Measurements from ENCODE around the gene SMARCA4. TPM values are rescaled to one million over a fixed set of nuclear protein-coding genes. Genes with fewer than 3 reads are reported as not detected.

Gene SMARCA4
- total RNA-seq, 1 experiment from 2014 or later = 261 TPM

- no peak overlapping the region for H2BK20ac ChIP-seq (ENCODE audit: low read depth, low read length, poor library complexity, severe bottlenecking)
- TF ChIP-seq, protein P1, sequence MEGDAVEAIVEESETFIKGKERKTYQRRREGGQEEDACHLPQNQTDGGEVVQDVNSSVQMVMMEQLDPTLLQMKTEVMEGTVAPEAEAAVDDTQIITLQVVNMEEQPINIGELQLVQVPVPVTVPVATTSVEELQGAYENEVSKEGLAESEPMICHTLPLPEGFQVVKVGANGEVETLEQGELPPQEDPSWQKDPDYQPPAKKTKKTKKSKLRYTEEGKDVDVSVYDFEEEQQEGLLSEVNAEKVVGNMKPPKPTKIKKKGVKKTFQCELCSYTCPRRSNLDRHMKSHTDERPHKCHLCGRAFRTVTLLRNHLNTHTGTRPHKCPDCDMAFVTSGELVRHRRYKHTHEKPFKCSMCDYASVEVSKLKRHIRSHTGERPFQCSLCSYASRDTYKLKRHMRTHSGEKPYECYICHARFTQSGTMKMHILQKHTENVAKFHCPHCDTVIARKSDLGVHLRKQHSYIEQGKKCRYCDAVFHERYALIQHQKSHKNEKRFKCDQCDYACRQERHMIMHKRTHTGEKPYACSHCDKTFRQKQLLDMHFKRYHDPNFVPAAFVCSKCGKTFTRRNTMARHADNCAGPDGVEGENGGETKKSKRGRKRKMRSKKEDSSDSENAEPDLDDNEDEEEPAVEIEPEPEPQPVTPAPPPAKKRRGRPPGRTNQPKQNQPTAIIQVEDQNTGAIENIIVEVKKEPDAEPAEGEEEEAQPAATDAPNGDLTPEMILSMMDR (conservative IDR thresholded peaks at IDR 0.05) = no peak
- no peak overlapping the region for H3K27ac ChIP-seq (ENCODE audit: insufficient read length, low read depth, low read length)
- no peak overlapping the region for H2BK120ac ChIP-seq (ENCODE audit: low read depth, low read length, poor library complexity, severe bottlenecking)
- H2BK12ac ChIP-seq (ENCODE audit: insufficient read length, low read depth, low read length) = no peak overlapping the region
- WGBS (ENCODE audit: extremely low coverage, insufficient read length, low lambda C conversion rate) = no CpG with 5 or more reads among the region's 43 CpGs
- H3K18ac ChIP-seq (ENCODE audit: insufficient read length, low read depth, low read length) = no peak overlapping the region
- no peak overlapping the region for H3K56ac ChIP-seq (ENCODE audit: insufficient read length, low read depth, low read length)
- no peak overlapping the region for H3T11ph ChIP-seq (ENCODE audit: low read length)
- H3K4ac ChIP-seq (ENCODE audit: low read depth, low read length) = no peak overlapping the region
- H4K5ac ChIP-seq (ENCODE audit: insufficient read length, low read depth, low read length) = no peak overlapping the region
- no peak overlapping the region for H3K14ac ChIP-seq (ENCODE audit: insufficient read depth, low read length)
- H3K79me1 ChIP-seq (ENCODE audit: insufficient read depth, low read depth, low read length, poor library complexity, severe bottlenecking) = no peaks in the 10 kb centered on the region
- no peak overlapping the region for H2AK5ac ChIP-seq (ENCODE audit: insufficient read length, low read length)
- H4K20me1 ChIP-seq (ENCODE audit: control insufficient read depth, insufficient read depth, insufficient read length) = no peaks in the 10 kb centered on the region
- Mint-ChIP-seq H3K27me3 (ENCODE audit: low read depth) (peaks cover 2% of the 10 kb centered on the region; the same call in 1 of the 2 replicates), H3K4me3 (no peak overlapping the region), H3K36me3 (ENCODE audit: insufficient read depth in 1 of 3, low read depth in 3 of 3) (peaks cover 9 to 65% (median 57%) of the 10 kb centered on the region in 3 experiments; a peak in 6 of 7 replicates), H3K27ac (peak overlapping the region in 1 of 3 experiments; percentile 92; a peak in 2 of 7 replicates), H3K4me1 (no peaks in the 10 kb centered on the region), H3K9me3 (no peaks in the 10 kb centered on the region)
- H2BK15ac ChIP-seq (ENCODE audit: low read depth, low read length) = no peak overlapping the region
- H3K27me3 ChIP-seq (ENCODE audit: insufficient read depth, low read length) = no peaks in the 10 kb centered on the region
- H4K91ac ChIP-seq (ENCODE audit: insufficient read length, low read depth, low read length) = no peak overlapping the region
- no peaks in the 10 kb centered on the region for H3K23me2 ChIP-seq (ENCODE audit: insufficient read length, low read depth, low read length, poor library complexity, severe bottlenecking)
- no peak overlapping the region for H3K4me2 ChIP-seq (ENCODE audit: insufficient read depth, insufficient read length, low read length)
- H2AFZ ChIP-seq (ENCODE audit: low read length) = no peak overlapping the region
- H3K4me1 ChIP-seq (ENCODE audit: insufficient read depth, low read length) = no peaks in the 10 kb centered on the region
- H3K9me3 ChIP-seq (ENCODE audit: control insufficient read depth, low read depth, low read length) = no peaks in the 10 kb centered on the region
- H3K23ac ChIP-seq (ENCODE audit: insufficient read length, low read depth, low read length) = no peak overlapping the region
- H3K9ac ChIP-seq (ENCODE audit: extremely low read depth, insufficient read length, low read length) = no peak overlapping the region
- H3K79me2 ChIP-seq (ENCODE audit: insufficient read depth, low read length) = no peaks in the 10 kb centered on the region
- no peak overlapping the region for H4K8ac ChIP-seq (replicated peaks; ENCODE audit: insufficient read length, low read depth, low read length)
- no peak for DNase-seq
- no peak overlapping the region for H2BK5ac ChIP-seq (ENCODE audit: insufficient read length, low read length)
These were observed 39.5 kb upstream of the SMARCA4 start for GRCh38 chr19:10921199-10921909.
